GM15510 (cell line): ENCODE results near the gene INSIG2.

Experiments
- POLR2A ChIP-seq: IDR thresholded peaks from 3 replicates; pipeline ENCODE4 v1.6.1; 2011; ENCODE audit warnings: borderline replicate concordance; ENCODE audit not compliant: insufficient read length; ENCODE audit errors: extremely low read depth

The INSIG2 gene

GRCh38 chr2:118088051-118089024 lies at the start of gene INSIG2:
TSS of gene INSIG2 (plus strand) at chr2:118088471. CDS start at chr2:118096557, 8,086 bp downstream.
- peak; percentile 62 for TF ChIP-seq POLR2A

DNA sequence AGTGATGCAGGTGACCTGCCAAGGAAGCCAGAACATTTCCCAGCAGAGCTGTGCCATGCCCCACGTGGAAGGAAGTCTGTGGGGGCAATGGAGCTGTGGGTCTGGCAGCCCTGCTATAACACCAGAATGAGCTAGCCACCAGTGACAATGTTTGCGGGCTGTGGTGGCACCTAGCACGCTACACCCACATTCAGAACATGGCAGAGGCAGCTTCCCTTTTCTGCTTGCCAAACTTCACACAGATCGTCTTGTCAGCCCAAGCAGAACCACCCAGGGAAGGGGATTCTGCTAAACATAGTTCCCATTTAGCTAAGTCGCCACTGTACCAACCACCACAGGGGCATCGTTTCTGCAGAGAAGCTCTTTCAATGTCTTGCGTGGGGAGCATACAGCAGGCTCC lies 47.4 kb upstream of the INSIG2 start:
- no peak for TF ChIP-seq POLR2A

GRCh38 chr2:118044103-118044716 lies 44.1 kb upstream of the INSIG2 start:
- no peak for TF ChIP-seq POLR2A

DNA sequence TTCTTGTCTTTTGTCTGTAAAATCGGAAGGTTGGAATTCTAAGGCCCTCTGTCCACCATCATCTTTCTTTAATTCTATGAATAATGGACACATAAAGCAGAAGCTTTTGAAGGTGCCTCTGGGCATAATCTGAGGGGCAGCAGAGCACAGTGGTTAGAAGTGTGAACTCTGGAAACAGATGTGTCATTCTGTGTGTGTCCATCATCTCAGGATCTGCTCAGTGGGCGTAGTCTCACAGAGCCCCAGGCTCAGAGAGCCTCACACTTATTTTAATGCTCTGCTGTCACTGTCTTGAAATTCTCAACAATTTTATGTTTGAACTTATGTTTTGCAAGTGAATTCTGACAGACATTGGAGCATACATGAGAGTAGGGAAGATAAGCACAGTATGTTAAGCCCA lies 43.4 kb upstream of the INSIG2 start:
- no peak for TF ChIP-seq POLR2A

DNA sequence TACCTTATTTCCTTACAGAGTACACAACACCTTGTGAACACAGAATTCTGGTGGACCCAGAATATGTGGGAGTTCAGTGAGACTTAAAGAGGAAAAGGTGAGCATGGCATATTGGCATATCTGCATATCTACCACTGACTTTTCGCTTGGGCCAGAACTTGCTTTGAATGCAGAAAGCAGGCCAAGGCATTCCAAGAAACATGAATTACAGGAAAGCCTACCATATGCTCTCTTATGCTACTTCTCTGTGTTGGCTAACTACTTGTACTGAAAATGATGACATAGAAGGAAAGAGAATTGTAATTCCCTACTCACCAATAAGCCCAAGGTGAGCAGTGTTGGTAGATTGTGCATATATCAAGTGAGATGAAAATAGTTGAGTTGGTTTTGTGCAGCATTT lies 43.0 kb upstream of the INSIG2 start:
- TF ChIP-seq POLR2A = no peak

GRCh38 chr2:118046634-118047210 lies 41.5 kb upstream of the INSIG2 start:
- TF ChIP-seq POLR2A = no peak

- TF ChIP-seq POLR2A = no peak
These were observed 40.9 kb upstream of the INSIG2 start for GRCh38 chr2:118047380-118047826.

DNA sequence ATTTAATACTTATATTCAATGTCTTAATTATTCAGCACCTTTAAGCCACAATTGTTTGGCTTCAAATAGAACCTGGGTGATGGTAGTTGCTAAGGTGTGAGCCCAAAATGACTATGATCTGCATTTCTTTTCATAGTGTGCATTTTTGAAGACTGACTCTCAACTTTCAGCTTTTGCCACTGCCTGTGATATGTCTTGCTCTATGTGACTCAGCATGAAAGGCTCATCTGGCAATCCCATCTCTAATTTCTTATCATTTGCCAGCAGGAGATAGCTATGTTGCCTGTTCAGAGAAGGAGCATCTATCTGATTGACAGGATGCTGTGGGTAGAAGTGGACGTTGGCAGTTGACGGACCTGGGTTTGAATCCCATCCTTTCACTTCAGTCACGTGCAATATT lies 39.9 kb upstream of the INSIG2 start:
- no peak for TF ChIP-seq POLR2A

- no peak for TF ChIP-seq POLR2A
These were observed 39.0 kb upstream of the INSIG2 start for GRCh38 chr2:118049140-118049815.

- no peak for TF ChIP-seq POLR2A
These were observed 38.5 kb upstream of the INSIG2 start for GRCh38 chr2:118049816-118050140.

GRCh38 chr2:118050386-118050785 lies 37.9 kb upstream of the INSIG2 start:
- no peak for TF ChIP-seq POLR2A

GRCh38 chr2:118050974-118051373 lies 37.3 kb upstream of the INSIG2 start:
- no peak for TF ChIP-seq POLR2A

GRCh38 chr2:118051826-118052358 lies 36.4 kb upstream of the INSIG2 start:
- TF ChIP-seq POLR2A = no peak

DNA sequence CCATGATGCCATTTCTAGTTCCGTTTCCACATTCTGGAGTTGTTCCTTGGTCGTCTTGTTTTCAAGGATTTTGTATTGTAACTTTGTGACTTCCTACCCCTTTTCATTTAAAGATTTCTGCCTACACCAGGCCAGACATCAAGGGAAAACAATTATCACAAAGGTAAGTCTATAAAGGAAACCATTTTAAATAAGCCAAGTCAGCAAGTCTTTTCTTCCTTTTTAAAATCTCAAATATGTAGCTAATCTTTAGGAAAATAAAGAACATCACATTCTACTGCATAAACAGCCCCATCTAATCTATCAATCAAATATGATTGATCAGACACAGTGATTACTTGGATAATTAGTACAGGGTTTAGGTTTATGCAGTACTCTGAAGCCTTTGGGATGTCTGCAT lies 35.8 kb upstream of the INSIG2 start:
- no peak for TF ChIP-seq POLR2A

- no peak for TF ChIP-seq POLR2A
These were observed 34.6 kb upstream of the INSIG2 start for GRCh38 chr2:118053681-118054080.
